HepG2 (cell line): ENCODE data around the gene GINS3. TPM values are rescaled to one million over a fixed set of nuclear protein-coding genes. Genes with fewer than 3 reads are reported as not detected.

ENCODE experiments used
- ATAC-seq: fragments of 200-7000 bp; cut with Tn5 transposase; 3 replicates; pipeline ENCODE4 v1.9.1; 2020; ENCODE audit warnings: mild to moderate bottlenecking, moderate library complexity
- Bru-seq: library from RNA; stranded (reverse); fragments of 400-500 nt; gene quantifications from one replicate; lab custom pipeline; 2021; lab: Mats Ljungman, UMichigan
- BruChase-seq, 2 experiments: library from RNA; stranded (reverse); fragments of 400-500 nt; gene quantifications; one replicate each; lab custom pipeline; 2021; lab: Mats Ljungman, UMichigan
- BruUV-seq: library from RNA; stranded (reverse); fragments of 400-500 nt; replicated peaks from 2 replicates; lab custom pipeline; 2021; lab: Mats Ljungman, UMichigan
- CTCF ChIA-PET: fragments of 300-600 bp; formaldehyde crosslinking; extraction: SDS; loops from one replicate; lab custom pipeline; 2021; ENCODE audit warnings: low total read pairs, inconsistent platforms, low intra/inter-chr PET ratio; lab: Yijun Ruan, JAX
- POLR2A ChIA-PET: fragments of 350-600 bp; sonication (Branson Sonifier 250); formaldehyde crosslinking; loops from one replicate; lab custom pipeline; 2020; ENCODE audit warnings: antibody characterized with exemption, inconsistent platforms; lab: Yijun Ruan, JAX
- DNase-seq: peaks from one replicate; pipeline ENCODE4 v3.0.0-alpha.2; 2015; ENCODE audit warnings: low spot score
- FAIRE-seq: peaks from 3 replicates; lab custom pipeline; 2011; peaks lifted over from hg19 to GRCh38; lab: Jason Lieb, UNC
- H2AFZ ChIP-seq: one replicate; pipeline ENCODE4 v1.6.1; 2011; ENCODE audit warnings: low read length, inconsistent platforms
- H3K27ac ChIP-seq: fragments of 300-600 bp; 3 replicates; pipeline ENCODE4 v1.8.0; 2011; ENCODE audit warnings: mixed run types, mild to moderate bottlenecking, mixed read lengths, low read length, inconsistent platforms; ENCODE audit not compliant: insufficient read depth; ENCODE audit errors: extremely low read length
- H3K27me3 ChIP-seq, 2 experiments: fragments of 200-600 bp in 1 of 2; 2 replicates in 1 of 2; 3 replicates in 1 of 2; pipeline versions ENCODE4 v1.6.0 to v1.8.0; 2011; ENCODE audit warnings: low read length in 2 of 2, mild to moderate bottlenecking in 2 of 2, moderate library complexity in 2 of 2, inconsistent platforms in 1 of 2; ENCODE audit not compliant: insufficient read depth in 2 of 2, control insufficient read depth in 1 of 2
- H3K36me3 ChIP-seq, 2 experiments: fragments of 200-600 bp in 1 of 2; replicated peaks in 1 of 2; 2 replicates in 1 of 2; 3 replicates in 1 of 2; pipeline versions ENCODE4 v1.5.1 to v1.8.0; 2011; ENCODE audit warnings: low read length in 2 of 2, inconsistent platforms in 1 of 2; ENCODE audit not compliant: insufficient read depth in 2 of 2, control insufficient read depth in 1 of 2
- H3K4me1 ChIP-seq: 2 replicates; pipeline ENCODE4 v1.5.1; 2012; ENCODE audit warnings: low read length, inconsistent platforms; ENCODE audit not compliant: insufficient read depth
- H3K4me2 ChIP-seq: 2 replicates; pipeline ENCODE4 v1.6.0; 2011; ENCODE audit warnings: low read depth, low read length, inconsistent platforms
- H3K4me3 ChIP-seq, 3 experiments: fragments of 200-600 bp in 1 of 3; sonication (generic), shearing (Covaris generic) in 1 of 3; replicated peaks in 1 of 3; 2 replicates each; pipeline ENCODE4 v1.5.1; 2011 to 2016; ENCODE audit warnings: low read length in 3 of 3, inconsistent platforms in 2 of 3, low read depth in 2 of 3, mild to moderate bottlenecking in 2 of 3, control low read depth in 1 of 3, mixed read lengths in 1 of 3; ENCODE audit not compliant: insufficient read depth in 1 of 3
- H3K79me2 ChIP-seq: one replicate; pipeline ENCODE4 v1.6.1; 2011; ENCODE audit warnings: low read length, inconsistent platforms; ENCODE audit not compliant: insufficient read depth
- H3K9ac ChIP-seq: 2 replicates; pipeline ENCODE4 v1.6.0; 2011; ENCODE audit warnings: mild to moderate bottlenecking, low read depth, low read length, inconsistent platforms; ENCODE audit not compliant: insufficient read depth
- H3K9me3 ChIP-seq: 2 replicates; pipeline ENCODE4 v1.5.1; 2012; ENCODE audit warnings: mild to moderate bottlenecking, low read length
- H4K20me1 ChIP-seq: 2 replicates; pipeline ENCODE4 v1.6.0; 2011; ENCODE audit warnings: inconsistent platforms, mild to moderate bottlenecking, low read length, moderate library complexity; ENCODE audit not compliant: insufficient read depth
- RAD51 ChIP-seq: fragments of 450-650 bp; IDR thresholded peaks from 2 replicates; pipeline ENCODE4 v1.6.1; 2016; ENCODE audit warnings: borderline replicate concordance
- ZNF543 ChIP-seq: sonication (generic); formaldehyde crosslinking; IDR thresholded peaks from 2 replicates; pipeline ENCODE4 v1.4.0; 2020; ENCODE audit warnings: mild to moderate bottlenecking, missing genetic modification reagents
- whole genome bisulfite sequencing: methylation state at CpG from one replicate; pipeline ENCODE4 v1.1.6; 2017; ENCODE audit warnings: low lambda C conversion rate; 5-methylcytosine and 5-hydroxymethylcytosine counted together
- in situ Hi-C: cut with HindIII; loops from 2 replicates; pipeline ENCODE4 v1.10.0; 2017; ENCODE audit warnings: low pct_unique_long_range_greater_than_20kb; ENCODE audit not compliant: extremely low pct_ligation_motif_present
- intact Hi-C: fragments of 100-400 bp; cut with micrococcal nuclease; formaldehyde crosslinking; loops from one replicate; pipeline ENCODE4 v1.10.0; 2022; ENCODE audit not compliant: unreplicated experiment
- long read RNA-seq, 2 experiments: library from RNA in 1 of 2; library from polyadenylated mRNA in 1 of 2; stranded (forward) in 1 of 2; unstranded in 1 of 2; transcript quantifications; one replicate each; pipeline ENCODE4 v2.0.0, GENCODE V29; 2019 to 2022
- polyA minus RNA-seq, 3 experiments: library from RNA; depleted of rRNA, polyadenylated mRNA; stranded (reverse); fragments of >200 nt; gene quantifications; 2 replicates each; pipeline ENCODE4 v1.2.3, GENCODE V29; 2011; ENCODE audit warnings: low replicate concordance in 1 of 3
- polyA plus RNA-seq, 8 experiments: library from polyadenylated mRNA; depleted of rRNA in 3 of 8; stranded (reverse) in 7 of 8; unstranded in 1 of 8; fragments of >200 nt; fragmentation: Illumina TruSeq in 4 of 8; extraction: Trizol in 4 of 8; gene quantifications; 2 replicates each; pipeline versions ENCODE4 v1.2.1 to v1.2.3, GENCODE V29; 2011 to 2016; ENCODE audit warnings: low read depth in 4 of 8, missing spikeins in 1 of 8, mixed read lengths in 1 of 8; ENCODE audit not compliant: insufficient read depth in 1 of 8
- total RNA-seq, 5 experiments: library from RNA; depleted of rRNA; stranded (reverse); fragments of >200 nt; fragmentation: Illumina TruSeq; extraction: Trizol; gene quantifications; 2 replicates each; pipeline ENCODE4 v1.2.3, GENCODE V29; 2016; ENCODE audit warnings: low read depth in 1 of 5
- TF ChIP-seq, protein P1 (sequence below): sonication (generic); formaldehyde crosslinking; IDR thresholded peaks from 2 replicates; pipeline ENCODE4 v1.5.1; 2020; ENCODE audit warnings: mild to moderate bottlenecking, missing genetic modification reagents, moderate library complexity

GINS3 gene
- 19.3 and 28.4 TPM in 2 replicates for total RNA-seq (2016; rRNA removed; fragmentation: Illumina TruSeq; extraction: Trizol)
- 4.4 and 4.7 TPM in 2 replicates for total RNA-seq (2016; cell fraction: cytosol; rRNA removed; fragmentation: Illumina TruSeq; extraction: Trizol; ENCODE audit: low read depth)
- 20.6 and 28.8 TPM in 2 replicates for total RNA-seq (2016; cell fraction: insoluble cytoplasmic fraction; rRNA removed; fragmentation: Illumina TruSeq; extraction: Trizol)
- total RNA-seq (2016; cell fraction: membrane; rRNA removed; fragmentation: Illumina TruSeq; extraction: Trizol), result 12.4 TPM in 2 replicates
- 10.8 and 11.4 TPM in 2 replicates for total RNA-seq (2016; cell fraction: nucleus; rRNA removed; fragmentation: Illumina TruSeq; extraction: Trizol)
- 5.4 and 6.5 TPM in 2 replicates for polyA plus RNA-seq (2011; rRNA removed)
- polyA plus RNA-seq (2011; cell fraction: cytosol; rRNA removed), result 4.5 and 4.8 TPM in 2 replicates
- polyA plus RNA-seq (2011; cell fraction: nucleus; rRNA removed), result 2.4 and 3.0 TPM in 2 replicates
- 2.6 and 4.9 TPM in 2 replicates for polyA plus RNA-seq (2012)
- 2.3 and 2.7 TPM in 2 replicates for polyA plus RNA-seq (2016; cell fraction: cytosol; fragmentation: Illumina TruSeq; extraction: Trizol; ENCODE audit: low read depth)
- polyA plus RNA-seq (2016; cell fraction: insoluble cytoplasmic fraction; fragmentation: Illumina TruSeq; extraction: Trizol; ENCODE audit: low read depth), result 32.3 and 33.0 TPM in 2 replicates
- 5.0 and 6.1 TPM in 2 replicates for polyA plus RNA-seq (2016; cell fraction: membrane; fragmentation: Illumina TruSeq; extraction: Trizol; ENCODE audit: low read depth)
- 13.6 and 14.2 TPM in 2 replicates for polyA plus RNA-seq (2016; cell fraction: nucleus; fragmentation: Illumina TruSeq; extraction: Trizol; ENCODE audit: insufficient read depth, low read depth)
- polyA minus RNA-seq (2011; rRNA and poly(A)+ RNA removed; ENCODE audit: low replicate concordance), result 6.5 and 30.3 TPM in 2 replicates
- polyA minus RNA-seq (2011; cell fraction: cytosol; rRNA and poly(A)+ RNA removed), result 2.4 and 3.4 TPM in 2 replicates
- polyA minus RNA-seq (2011; cell fraction: nucleus; rRNA and poly(A)+ RNA removed), result 3.1 and 3.5 TPM in 2 replicates
- percentile 53 among the genes with signal in this experiment for Bru-seq, nascent RNA
- percentile 57 among the genes with signal in this experiment for BruChase-seq, experiment 1, labeled RNA remaining after a 6-hour chase
- BruChase-seq, experiment 2, labeled RNA remaining after a 2-hour chase, result percentile 66 among the genes with signal in this experiment
- long read RNA-seq, experiment 1, transcript GINS3-201 (3 exons, 2,274 nt), result major isoform, 8 of 11 reads
- long read RNA-seq, experiment 1, partial matches to known transcripts, result 0 of 11 reads
- long read RNA-seq, experiment 1, other reads (novel, unspliced or antisense), result 0 of 11 reads
- long read RNA-seq, experiment 2, transcript GINS3-202 (2 exons, 1,932 nt), result major isoform, 5 of 16 reads
- long read RNA-seq, experiment 2, partial matches to known transcripts, result 0 of 16 reads
- long read RNA-seq, experiment 2, other reads (novel, unspliced or antisense), result 9 of 16 reads

DNA sequence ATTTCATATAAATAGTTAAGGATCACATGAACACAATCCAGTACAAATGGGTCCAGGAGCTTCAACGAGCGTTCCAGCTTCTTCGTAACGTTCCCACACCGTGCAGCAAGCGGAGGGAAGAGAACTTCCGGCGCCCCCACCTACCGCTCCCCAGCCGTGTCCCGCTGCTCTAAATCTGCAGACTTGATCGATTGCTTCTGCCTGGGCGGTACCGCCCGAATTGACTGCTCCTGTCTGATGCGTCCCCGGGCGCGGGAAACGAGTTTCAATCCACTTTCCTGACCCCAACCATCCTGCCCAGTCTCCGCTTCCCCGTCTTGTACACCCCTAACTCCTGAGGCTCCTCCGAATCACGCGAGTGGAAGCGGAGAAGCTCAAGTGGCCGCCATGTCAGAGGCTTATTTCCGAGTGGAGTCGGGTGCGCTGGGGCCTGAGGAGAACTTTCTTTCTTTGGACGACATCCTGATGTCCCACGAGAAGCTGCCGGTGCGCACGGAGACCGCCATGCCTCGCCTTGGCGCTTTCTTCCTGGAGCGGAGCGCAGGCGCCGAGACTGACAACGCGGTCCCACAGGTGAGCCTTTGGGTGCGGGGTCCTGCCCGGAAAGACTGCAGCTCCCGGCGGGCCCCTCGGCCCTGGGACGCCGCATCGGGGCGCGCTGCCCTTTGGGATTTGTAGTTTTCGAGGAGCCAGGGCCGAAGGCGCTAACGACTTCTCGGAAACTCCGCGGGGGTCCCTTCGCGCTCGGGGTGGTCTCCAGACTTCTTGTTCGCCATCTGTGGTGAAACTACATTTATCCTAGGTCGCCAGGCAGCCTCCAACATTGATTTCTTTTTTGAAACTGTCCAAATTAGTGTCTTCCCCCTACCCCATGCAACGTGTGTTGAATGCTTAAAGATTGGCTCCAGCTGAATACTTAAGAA lies at the start of gene GINS3:
Gene GINS3 (plus strand): TSS at position 257 of the 923 bp plus-strand sequence. CDS start 131 bp downstream, at position 388.
- peak; percentile 99 for ATAC-seq
- intact Hi-C loops, result no loop called here
- in situ Hi-C loops, result no loop called here
- Histone ChIP-seq H3K4me2 (peak within 1 kb of the TSS; percentile 75), H3K4me1 (peaks cover 29% of the 10 kb centered on the region), H4K20me1 (no peaks in the 10 kb centered on the region), H3K9me3 (no peaks in the 10 kb centered on the region), H3K27me3 (no peaks in the 10 kb centered on the region; a peak in 1 of 5 replicates), H3K79me2 (peaks cover 11% of the 10 kb centered on the region), H3K36me3 (no peaks in the 10 kb centered on the region), H3K4me3 (peak within 1 kb of the TSS; percentile 85 to 97 (median 95)), H2AFZ (peak within 1 kb of the TSS; percentile 92), H3K27ac (peak within 1 kb of the TSS; percentile 76), H3K9ac (peak within 1 kb of the TSS; percentile 82)
- WGBS, result 1% methylated on average over 53 of the region's 67 CpGs
- POLR2A ChIA-PET, result interaction anchor here (1.0 to 1.6 kb wide), 6 partner anchors 9 to 368 kb away, joined by 3 to 5 read pairs (median 4); partner anchors contain the start of genes GOT2 and SLC38A7
- TSS peak; percentile 100 for BruUV-seq
- CTCF ChIA-PET, result no interaction called here
- DNase-seq, result peak; percentile 86
- peak; percentile 46 for FAIRE-seq
- TF ChIP-seq RAD51 (no peak), ZNF543 (peak; percentile 99)
- TF ChIP-seq, protein P1, sequence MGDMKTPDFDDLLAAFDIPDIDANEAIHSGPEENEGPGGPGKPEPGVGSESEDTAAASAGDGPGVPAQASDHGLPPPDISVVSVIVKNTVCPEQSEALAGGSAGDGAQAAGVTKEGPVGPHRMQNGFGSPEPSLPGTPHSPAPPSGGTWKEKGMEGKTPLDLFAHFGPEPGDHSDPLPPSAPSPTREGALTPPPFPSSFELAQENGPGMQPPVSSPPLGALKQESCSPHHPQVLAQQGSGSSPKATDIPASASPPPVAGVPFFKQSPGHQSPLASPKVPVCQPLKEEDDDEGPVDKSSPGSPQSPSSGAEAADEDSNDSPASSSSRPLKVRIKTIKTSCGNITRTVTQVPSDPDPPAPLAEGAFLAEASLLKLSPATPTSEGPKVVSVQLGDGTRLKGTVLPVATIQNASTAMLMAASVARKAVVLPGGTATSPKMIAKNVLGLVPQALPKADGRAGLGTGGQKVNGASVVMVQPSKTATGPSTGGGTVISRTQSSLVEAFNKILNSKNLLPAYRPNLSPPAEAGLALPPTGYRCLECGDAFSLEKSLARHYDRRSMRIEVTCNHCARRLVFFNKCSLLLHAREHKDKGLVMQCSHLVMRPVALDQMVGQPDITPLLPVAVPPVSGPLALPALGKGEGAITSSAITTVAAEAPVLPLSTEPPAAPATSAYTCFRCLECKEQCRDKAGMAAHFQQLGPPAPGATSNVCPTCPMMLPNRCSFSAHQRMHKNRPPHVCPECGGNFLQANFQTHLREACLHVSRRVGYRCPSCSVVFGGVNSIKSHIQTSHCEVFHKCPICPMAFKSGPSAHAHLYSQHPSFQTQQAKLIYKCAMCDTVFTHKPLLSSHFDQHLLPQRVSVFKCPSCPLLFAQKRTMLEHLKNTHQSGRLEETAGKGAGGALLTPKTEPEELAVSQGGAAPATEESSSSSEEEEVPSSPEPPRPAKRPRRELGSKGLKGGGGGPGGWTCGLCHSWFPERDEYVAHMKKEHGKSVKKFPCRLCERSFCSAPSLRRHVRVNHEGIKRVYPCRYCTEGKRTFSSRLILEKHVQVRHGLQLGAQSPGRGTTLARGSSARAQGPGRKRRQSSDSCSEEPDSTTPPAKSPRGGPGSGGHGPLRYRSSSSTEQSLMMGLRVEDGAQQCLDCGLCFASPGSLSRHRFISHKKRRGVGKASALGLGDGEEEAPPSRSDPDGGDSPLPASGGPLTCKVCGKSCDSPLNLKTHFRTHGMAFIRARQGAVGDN (CRISPR knock-in tag), result peak; percentile 97
